Stimulated activated CD4-positive, alpha-beta T cell treated with anti-CD3 and anti-CD28 coated beads, Interleukin-1b, Interleukin-23, amount 100 ng/mL, for 4 hours (primary cell): ENCODE data around the gene TGM1.

Source experiments
- DNase-seq, 2 donors: peaks; one replicate each; pipeline ENCODE4 v3.0.0-alpha.2; 2020; ENCODE audit warnings: low read depth in 2 of 2

Gene TGM1

GRCh38 chr14:24262821-24263733, at the start of gene TGM1:
Gene TGM1, minus strand, starts transcription at chr14:24263177. Its CDS starts 825 bp downstream, at chr14:24262352.
- no peak for DNase-seq

GRCh38 chr14:24311837-24312615, 49.0 kb upstream of the TGM1 start:
- DNase-seq: no peak

- peak in 1 of 2 donors; percentile 53 for DNase-seq
These were observed 47.9 kb upstream of the TGM1 start, which contains the start of gene LTB4R for GRCh38 chr14:24310646-24311604. Gene LTB4R, plus strand, starts transcription at chr14:24311502. Its CDS starts 4,150 bp downstream, at chr14:24315652.

- no peak for DNase-seq
These were observed 47.3 kb upstream of the TGM1 start for GRCh38 chr14:24310265-24310645.

- DNase-seq: no peak
These were observed 46.7 kb upstream of the TGM1 start, which contains the start of gene LTB4R2 for GRCh38 chr14:24309538-24310264. Gene LTB4R2, plus strand, starts transcription at chr14:24310140. Its CDS starts 525 bp downstream, at chr14:24310665.

GRCh38 chr14:24308342-24309124, 45.6 kb upstream of the TGM1 start:
- no peak for DNase-seq

GRCh38 chr14:24307575-24308341, 44.8 kb upstream of the TGM1 start, which contains the start of gene CIDEB:
Gene CIDEB, minus strand, starts transcription at chr14:24307977. Its CDS starts 119 bp downstream, at chr14:24307858.
- peak in 1 of 2 donors; percentile 36 for DNase-seq

- no peak for DNase-seq
These were observed 44.2 kb upstream of the TGM1 start for GRCh38 chr14:24307156-24307574.

- DNase-seq: no peak
These were observed 41.0 kb upstream of the TGM1 start for GRCh38 chr14:24304019-24304387.

- DNase-seq: no peak
These were observed 37.5 kb upstream of the TGM1 start for GRCh38 chr14:24300326-24300980.

- DNase-seq: peak; percentile 91 to 93
These were observed 36.5 kb upstream of the TGM1 start, which contains the start of the genes DHRS1 and NOP9 for GRCh38 chr14:24299255-24300191. Gene DHRS1, minus strand, starts transcription at chr14:24299780. Its CDS starts 674 bp downstream, at chr14:24299106. Gene NOP9, plus strand, starts transcription at chr14:24299850. Its CDS starts 105 bp downstream, at chr14:24299955.

- DNase-seq: no peak
These were observed 35.9 kb upstream of the TGM1 start for GRCh38 chr14:24298892-24299254.

- DNase-seq: no peak
These were observed 34.4 kb upstream of the TGM1 start for GRCh38 chr14:24297190-24297964.

GRCh38 chr14:24296341-24297157, 33.6 kb upstream of the TGM1 start:
- DNase-seq: peak; percentile 59 to 70

- no peak for DNase-seq
These were observed 30.5 kb upstream of the TGM1 start for GRCh38 chr14:24293525-24293924.
